Activated CD4-positive, alpha-beta T cell treated with anti-CD3 and anti-CD28 coated beads, Interleukin-2, amount 50 U/mL, for 48 hours (primary cell): Measurements from ENCODE around the gene KRTAP9-4.
"Not testable (repeated sequence)": the region's sequence is repeated elsewhere in the genome, so short reads cannot be mapped to it uniquely, and the experiment has no call there.

Source experiments
- DNase-seq, 2 experiments: peaks; one replicate each; pipeline ENCODE4 v3.0.0-alpha.2; 2020

KRTAP9-4 gene

DNA sequence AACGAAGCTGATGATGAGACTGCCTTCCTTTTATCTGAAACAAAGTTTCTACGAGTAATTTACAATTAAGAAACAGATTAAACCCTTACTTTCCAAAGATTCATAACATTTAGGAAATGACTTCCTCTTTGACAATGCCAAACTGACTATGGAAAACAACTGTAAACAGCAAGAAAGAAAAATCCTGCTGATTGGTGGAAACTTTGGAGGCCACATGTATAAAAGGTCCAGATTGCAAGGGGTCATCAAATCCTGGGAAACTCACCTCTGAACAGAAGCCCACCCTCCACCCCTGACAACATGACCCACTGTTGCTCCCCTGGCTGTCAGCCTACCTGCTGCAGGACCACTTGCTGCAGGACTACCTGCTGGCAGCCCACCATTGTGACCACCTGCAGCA is 15.6 kb downstream of the KRTAP9-4 start, which contains the start of gene KRTAP9-6:
TSS of gene KRTAP9-6 (plus strand) at position 301 of the 400 bp plus-strand sequence. CDS start at position 301, 0 bp downstream.
- no peak for DNase-seq

DNA sequence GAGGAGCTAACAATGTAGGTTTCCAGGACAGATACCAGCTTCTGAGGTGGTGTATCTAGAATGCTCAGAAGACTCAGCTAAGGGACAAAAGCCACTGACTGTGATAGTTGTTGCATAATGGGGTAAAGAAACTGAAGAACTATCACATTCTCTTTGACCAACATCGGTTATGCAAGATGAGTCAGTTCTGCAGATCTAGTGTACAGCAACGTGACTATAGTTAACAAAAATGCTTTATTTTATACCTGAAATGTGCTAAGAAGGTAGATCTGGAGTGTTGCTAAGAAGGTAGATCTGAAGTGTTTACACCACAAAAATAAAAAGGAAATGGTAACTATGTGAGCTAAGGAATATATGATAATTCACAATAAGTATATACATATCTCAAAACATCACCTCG is 18.2 kb downstream of the KRTAP9-4 start:
- DNase-seq = no peak

DNA sequence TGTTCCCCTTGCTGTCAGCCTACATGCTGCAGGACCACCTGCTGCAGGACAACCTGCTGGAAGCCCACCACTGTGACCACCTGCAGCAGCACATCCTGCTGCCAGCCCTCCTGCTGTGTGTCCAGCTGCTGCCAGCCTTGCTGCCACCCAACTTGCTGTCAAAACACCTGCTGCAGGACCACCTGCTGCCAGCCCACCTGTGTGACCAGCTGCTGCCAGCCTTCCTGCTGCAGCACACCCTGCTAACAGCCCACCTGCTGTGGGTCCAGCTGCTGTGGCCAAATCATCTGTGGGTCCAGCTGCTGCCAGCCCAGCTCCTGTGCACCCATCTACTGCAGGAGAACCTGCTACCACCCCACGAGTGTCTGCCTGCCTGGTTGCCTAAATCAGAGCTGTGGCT is 21.8 kb downstream of the KRTAP9-4 start:
- DNase-seq = not testable (repeated sequence)

DNA sequence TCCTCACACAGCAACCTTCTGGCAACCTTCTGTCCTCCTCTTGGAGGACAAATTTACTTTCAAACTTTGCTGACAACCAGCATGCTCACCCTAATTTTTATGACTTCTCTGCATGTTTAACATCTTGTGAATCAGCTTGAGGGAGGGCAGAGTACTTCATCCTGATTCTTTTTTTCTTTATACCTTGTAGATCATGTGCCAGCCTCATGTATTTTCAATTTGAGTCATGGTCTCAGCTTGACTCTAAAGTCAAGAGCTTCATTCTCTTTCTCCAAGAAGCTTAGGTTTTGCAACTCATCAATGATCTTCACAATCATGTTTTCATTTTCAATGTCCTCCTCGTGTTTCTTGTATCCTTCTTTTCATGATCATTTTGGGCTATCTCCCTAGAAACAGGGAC is 22.4 kb downstream of the KRTAP9-4 start:
- DNase-seq = no peak

DNA sequence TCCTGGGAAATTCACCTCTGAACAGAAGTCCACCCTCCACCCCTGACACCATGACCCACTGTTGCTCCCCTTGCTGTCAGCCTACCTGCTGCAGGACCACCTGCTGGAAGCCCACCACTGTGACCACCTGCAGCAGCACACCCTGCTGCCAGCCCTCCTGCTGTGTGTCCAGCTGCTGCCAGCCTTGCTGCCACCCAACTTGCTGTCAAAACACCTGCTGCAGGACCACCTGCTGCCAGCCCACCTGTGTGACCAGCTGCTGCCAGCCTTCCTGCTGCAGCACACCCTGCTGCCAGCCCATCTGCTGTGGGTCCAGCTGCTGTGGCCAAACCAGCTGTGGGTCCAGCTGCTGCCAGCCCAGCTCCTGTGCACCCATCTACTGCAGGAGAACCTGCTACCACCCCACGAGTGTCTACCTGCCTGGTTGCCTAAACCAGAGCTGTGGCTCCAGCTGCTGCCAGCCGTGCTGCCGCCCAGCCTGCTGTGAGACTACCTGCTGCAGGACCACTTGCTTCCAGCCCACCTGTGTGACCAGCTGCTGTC is 26.2 kb downstream of the KRTAP9-4 start, which contains the start of gene KRTAP9-7:
TSS of gene KRTAP9-7 (plus strand) at position 51 of the 543 bp plus-strand sequence. CDS start at position 51, 0 bp downstream.
- DNase-seq = not testable (repeated sequence)

DNA sequence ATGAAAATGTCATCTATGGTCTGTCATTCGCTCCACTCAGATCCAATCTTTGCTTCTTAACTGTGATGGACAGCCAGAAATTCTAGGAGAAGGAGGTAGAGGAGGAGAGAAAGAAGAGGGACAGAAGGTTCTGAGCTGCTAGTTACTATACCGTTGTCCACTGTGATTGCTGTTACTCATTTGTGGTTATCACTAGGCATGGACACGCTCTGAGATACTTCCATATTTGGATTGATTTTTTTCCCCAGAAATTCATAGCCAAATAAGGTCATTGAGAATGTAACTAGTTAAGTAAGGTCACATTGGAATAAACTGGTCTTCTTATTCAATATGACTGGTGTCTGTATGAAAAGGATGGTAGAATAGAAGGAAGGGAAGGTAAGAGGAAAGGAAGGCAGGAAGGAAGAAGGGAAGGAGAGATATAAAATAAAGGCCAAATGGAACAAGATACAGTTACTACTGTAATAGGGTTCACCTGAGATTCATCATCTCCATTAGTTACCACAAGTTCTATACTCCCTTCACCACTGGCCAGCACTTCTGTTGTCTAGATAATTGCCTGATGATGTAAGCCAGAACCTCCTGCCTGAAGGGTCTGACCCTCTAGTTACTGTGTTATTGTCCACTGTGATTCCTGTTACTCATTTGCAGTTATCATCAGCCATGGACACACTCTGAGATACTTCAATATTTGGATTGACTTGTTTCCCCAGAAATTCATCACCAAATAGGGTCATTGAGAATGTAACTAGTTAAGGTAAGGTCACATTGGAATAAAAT is 28.9 kb downstream of the KRTAP9-4 start:
- DNase-seq = no peak

DNA sequence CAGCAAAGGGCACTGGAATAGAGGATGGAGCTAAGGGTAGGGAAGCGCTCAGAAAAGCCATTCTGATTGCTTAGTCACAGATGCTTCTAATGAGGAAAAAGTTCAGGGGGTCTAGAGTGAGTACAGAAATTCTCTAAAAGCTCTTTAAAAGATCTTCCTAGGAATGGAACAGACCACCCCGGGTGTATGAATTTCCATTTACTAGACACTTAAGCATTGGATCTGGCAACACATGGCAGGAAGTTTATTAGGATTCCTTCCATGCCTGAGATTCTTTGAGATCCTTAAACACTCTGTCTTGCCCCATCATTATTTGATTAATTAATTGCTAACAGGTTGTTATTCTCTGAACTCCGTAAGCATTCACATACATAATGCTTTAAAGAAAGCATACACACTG is 34.6 kb downstream of the KRTAP9-4 start:
- no peak for DNase-seq

DNA sequence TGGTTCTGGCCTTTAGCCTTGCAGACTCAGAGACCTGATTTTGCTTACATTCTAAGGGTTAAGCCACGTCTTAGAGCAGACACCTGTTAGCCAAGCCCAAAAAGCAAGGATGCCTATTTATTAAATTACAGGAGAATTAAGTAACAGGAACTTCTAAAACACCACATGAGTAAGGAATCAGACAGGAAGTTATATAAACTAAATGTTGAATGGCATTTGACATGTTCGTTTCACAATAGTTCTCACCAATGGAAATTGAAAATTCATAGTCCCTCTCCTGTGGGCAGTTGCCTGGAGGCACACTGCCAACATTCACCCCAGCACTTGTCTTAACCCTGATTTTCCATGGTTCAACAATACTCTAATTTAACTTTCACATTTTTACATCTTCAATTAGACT is 35.1 kb downstream of the KRTAP9-4 start:
- DNase-seq = no peak

DNA sequence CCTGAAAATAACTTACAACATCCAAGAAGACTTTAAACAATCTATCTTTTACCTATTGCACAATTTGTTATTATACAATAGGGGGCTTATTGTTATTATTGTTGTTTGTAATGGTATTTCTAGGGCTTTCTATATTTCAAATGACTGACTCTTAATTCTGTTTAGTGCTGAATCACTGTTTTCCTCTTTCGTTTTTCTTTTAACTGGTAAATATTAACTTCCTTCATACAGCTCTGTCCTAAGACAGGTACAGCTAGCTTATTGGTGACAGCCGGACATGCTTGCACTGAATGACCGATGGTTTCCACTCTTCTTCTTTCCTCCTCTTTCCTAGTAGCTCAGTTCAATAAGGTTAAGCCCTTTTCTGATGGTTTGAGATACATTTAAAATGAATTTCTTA is 37.6 kb downstream of the KRTAP9-4 start:
- DNase-seq = no peak

DNA sequence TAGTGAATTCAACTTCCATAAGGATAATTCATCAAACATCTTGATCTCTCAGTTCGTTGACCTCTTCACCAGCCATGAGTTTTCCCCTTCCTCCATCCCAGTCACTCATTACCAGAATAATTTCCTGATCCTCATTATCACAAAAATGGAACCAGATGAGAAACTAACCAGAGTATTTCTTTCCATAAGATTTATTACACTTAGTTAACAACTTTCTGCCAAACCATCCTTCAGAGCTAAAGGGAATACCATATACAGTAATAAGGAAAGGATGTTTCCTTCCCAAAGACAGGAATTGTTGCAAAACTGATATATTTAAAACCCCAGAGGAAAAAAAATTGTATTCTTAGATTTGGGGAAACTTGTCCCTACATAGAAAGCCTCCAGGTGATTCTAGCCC is 44.5 kb downstream of the KRTAP9-4 start:
- DNase-seq = no peak

DNA sequence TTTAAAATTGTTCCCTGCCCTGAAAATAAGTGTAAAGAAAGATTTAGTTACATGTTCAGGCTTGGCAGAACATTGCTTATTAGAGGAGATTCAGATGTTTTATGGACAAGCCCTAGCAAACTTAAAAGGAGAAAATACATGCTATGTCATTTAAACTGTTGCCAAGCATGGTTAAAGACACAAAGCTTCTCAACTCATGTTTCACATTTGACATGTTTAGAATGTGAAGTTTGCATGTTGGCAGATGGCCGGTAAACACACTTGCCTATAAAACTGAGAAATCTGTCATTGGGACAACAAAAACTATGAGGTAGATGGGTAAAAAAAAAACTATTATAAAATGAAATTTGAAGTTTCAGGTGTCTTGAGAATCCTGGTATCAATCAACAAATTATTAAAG is 47.4 kb downstream of the KRTAP9-4 start:
- no peak for DNase-seq

DNA sequence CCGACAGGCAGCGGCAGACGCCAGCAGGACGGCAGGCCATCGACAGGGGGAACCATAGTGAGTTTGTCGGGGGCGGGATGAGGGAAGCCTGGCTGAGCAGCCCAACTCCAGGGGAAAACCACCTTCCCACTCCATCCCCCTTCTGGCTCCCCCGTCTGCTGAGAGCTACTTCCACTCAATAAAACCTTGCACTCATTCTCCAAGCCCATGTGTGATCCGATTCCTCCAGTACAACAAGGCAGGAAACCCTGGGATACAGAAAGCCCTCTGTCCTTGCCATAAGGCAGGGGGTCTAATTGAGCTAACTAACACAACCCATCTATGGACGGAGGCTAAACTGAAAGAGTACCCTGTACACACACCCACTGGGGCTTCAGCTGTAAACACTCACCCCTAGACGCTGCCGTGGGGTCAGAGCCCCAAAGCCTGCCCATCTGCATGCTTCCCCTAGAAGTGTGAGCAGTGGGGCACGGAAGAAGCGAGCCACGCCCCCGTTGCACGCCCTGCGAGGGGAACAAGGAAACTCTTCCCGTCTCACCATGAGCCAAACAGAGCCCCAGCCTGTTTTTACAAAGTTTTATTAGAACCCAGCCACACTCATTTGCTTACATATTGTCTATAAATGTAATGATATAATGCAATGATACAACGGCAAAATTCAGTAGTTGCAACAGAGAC is 49.1 kb downstream of the KRTAP9-4 start:
- no peak for DNase-seq
